ENCODE measurements around the gene STARD4.

STARD4 gene

DNA sequence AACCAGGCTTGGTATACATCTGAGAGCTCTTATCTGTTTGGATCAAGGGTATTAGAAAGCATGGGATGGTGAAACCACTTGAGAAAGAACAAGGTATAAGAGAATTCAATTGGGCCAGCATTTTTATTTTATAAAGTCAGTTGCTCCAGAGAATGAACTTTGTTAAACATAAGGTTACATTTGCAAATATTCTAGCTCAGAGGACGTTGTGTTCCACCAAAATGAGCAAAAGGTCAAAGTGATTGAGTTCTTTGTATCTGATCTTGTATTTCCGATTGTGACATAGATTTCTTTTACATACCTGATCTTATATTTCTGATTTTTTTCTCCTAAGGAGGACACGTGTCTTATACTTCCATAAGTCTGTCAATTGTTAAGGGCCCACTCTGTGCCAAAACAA is 8.6 kb upstream of the STARD4 start:
- no peak for DNase-seq (ENCODE audit: low spot score)

DNA sequence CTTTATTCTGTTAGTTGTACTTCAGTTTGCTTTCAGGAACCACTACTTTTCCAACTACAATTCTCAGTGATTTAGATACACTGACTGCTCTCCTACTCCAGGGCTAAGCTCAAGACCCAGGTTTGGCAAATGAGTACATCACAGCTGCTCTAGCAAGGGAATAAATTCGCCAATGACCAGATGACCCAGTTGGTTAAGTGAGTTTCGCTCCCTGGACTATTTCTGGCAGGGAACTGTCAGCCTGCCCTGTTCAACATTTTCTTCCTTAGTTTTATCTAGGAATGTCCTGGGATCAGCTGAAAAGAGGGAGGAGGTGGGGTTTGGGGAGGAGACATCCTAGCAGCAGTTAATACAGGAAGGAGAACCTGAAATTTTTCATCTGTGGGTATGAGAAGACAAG is 6.4 kb upstream of the STARD4 start:
- DNase-seq (ENCODE audit: low spot score), result no peak

DNA sequence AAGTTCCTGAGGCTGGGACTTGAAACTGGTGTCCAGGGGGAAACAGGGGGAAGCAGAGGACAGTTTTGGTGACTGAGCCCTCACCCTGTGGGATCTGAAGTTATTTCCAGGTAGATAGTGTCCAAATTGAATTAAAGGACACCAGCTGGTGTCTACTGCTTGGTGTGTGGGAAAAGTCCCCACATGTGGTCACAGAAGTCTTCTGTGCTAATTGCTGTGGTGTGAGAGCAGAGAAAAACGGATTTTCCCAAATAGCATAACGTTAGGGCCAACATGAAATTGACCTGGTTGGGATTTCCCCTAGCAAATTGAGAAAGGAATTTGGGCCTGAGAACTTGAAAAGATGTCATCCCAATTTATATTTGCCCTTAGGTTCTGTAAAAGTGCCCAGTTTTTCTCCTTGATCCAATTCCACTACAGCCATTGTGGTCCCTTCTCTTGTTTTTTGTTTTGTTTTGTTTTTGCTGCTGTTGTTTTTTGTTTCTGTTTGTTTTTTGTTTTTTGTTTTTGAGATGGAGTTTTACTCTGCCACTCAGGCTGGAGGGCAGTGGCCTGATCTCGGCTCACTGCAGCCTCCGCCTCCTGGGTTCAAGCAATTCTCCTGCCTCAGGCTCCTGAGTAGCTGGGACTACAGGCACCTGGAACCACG is 5.6 kb upstream of the STARD4 start:
- DNase-seq (ENCODE audit: low spot score), result no peak

DNA sequence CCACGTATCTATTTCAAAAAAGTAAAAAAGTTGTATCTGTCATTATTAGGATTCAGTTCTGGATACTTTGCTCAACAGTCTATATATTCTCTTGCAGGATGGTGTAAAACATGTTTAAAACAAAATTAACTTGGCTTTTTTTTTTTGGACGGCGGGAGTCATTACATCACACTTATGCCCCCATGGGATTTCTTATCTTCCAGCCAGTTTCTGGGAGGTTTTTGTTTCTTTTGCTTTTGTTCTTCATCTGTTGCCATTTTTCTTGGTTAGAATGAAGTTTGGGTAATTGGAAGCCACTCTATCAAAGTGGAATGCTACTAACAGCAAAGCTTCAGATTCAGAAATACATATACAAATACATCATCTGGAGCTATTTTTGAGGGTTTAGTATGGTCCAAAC is 1.8 kb upstream of the STARD4 start:
- DNase-seq (ENCODE audit: low spot score), result no peak

DNA sequence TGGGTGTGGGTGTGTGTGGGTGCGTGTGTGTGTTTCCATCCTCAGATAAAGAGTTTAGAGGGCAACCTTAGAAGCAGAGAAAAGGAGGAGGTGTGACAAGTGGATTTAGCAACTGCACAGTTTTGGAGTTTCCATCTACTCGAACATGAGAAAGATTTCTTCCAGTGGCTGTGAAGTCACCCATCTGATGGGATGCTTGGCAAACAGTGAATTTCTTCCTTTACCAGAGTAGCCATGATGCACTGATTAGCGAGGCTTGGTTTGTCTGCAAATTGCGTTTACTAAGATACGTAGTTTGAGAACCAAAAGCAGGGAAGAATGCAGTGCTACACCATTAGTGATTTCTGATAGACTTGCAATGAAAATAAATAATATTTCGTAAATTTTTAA is 791 bp upstream of the STARD4 start:
- DNase-seq (ENCODE audit: low spot score), result no peak

DNA sequence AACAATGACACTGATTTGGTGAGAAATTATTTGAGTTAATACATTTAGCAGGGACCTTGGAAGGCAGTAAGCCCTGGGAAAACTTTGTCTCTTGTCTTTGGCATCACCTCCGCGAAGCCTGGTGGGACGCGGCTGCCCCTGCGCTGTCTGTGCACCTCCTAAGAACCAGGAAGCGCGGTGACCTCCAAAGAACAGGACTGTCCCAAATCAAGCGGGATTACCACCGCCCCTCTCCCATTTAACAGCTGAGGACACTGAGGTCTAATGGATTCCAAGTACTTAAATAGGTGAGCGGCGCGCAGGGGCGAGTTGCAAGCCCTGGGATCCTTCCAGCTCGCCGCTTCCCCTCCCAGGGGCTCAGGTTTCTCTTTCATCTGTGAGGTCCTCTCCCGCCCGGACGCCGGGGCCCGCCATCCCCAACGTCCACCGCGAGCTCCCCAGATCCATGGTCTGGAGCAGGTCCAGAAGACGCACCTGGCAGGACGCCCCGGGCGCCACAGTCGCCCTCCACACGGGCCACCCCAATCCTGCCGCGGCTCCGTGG is 432 bp downstream of the STARD4 start:
- DNase-seq (ENCODE audit: low spot score), result no peak

DNA sequence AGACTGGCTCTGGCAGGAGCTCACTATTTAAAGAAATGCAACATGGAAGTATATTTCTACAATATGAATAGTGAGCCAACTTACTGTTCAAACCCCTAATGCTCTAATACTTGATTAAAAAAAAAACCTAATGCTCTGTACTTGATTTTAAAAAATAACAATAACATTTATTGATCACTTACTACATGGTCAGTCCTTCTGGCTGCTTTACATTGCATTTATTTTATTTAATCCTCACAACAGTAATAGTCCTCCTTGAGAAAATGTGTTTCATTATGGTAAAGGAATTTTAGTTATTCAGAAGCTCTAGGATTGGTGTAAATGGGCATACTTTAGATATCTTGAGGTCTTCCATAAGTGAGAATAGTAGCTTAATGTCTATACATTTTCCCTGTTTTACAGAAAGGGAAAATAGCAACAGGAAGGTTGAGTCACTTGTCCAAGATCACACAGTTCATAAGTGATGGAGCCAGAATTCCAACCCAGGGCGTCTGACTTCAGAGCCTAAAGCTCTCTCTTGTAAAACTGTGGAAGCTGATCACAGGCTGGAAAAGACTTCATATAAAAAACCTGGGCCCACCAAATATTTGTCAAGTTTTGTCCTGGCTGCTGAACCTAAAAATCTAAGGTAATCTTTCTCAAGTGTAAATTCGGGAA is 1.0 kb downstream of the STARD4 start:
- DNase-seq (ENCODE audit: low spot score), result peak; percentile 15

DNA sequence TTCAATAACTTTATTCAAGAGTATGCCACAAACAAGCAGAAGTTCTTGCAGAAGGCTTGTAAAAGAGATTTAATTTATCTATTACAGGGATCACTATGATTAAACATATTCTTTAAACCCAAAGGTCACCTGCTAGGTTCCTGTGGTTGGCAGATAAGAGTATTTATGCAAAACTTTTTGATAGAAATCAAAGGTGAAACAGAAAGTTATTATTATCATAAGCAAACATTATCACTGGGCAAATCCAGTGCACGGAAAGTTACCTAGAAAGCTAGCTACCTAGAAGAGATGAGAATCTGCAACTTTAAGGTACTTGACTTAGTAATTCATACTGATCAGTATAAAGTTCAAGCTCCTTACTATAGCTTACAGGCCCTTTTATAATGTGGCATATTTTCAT is 3.2 kb downstream of the STARD4 start:
- DNase-seq (ENCODE audit: low spot score), result no peak

DNA sequence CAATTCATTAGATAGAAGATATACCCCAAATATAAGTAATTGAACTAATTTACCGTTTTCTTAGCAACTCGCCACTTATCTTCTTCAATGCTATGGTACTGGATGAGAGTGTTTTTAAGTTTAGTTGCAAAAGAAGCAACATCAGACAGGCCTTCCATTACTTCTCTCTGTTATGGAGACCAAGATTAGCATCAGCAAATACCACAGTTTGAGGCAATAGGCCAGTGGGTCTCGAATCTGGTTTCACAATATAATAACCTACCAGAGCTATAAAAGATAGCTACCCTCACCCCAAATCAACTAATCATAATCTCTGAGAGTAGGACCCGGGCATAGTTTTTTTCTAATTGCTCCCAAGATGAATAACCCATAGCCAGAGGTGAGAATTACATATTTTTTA is 5.1 kb downstream of the STARD4 start:
- DNase-seq (ENCODE audit: low spot score), result no peak

DNA sequence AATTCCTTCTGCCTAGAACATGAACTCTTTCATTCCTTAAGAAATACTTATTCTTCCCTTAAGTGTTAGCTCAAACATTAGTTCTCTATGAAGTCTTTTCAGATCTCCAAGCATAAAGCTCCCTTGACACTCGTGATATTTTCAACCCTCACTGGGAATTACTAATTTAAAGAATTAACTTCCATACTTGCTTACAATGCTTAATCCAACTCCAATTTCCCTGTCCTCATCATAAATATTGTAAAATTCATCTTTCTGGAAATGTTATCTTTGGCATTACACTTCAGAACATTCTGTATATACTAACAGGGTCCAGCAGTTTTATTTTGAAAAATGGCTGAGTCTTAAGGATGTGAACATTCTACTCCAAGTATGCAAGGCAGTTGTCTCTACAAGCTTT is 7.2 kb downstream of the STARD4 start:
- DNase-seq (ENCODE audit: low spot score), result no peak

DNA sequence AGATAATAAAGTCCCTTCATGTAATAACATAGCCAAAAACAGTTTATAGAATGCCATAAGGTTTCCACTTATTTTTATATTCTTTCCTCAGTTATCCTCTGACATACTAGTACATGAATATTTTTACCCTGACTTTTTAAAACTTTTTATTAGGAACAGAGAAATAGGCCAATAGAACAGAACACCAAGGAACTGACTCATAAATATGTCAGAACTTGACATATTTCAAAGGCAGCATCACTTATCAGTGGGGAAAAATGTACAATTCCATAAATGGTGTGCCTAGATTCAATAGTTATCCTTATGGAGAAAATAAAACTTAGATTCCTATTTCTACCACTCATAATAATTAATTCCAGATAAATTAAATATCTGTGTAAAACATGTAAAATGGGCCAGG is 9.4 kb downstream of the STARD4 start:
- DNase-seq (ENCODE audit: low spot score), result no peak

DNA sequence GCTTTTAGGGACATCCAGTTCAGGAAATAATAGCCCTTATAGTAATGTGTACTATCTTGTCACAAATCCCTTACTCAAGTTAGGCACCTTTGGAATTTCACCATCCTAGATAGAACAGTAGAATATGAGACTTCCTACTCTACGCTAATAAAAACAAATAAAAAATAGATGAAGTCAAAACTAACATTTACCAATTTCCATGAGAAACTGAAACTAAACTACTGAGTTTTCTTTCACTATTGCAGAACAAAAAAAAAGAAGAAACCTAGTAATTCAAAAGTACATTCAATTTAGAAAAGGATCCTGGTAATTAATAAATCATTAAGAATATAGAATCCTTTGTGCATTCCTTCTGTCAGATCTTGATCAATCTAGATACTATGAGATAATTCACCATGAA is 14.0 kb downstream of the STARD4 start:
- no peak for DNase-seq (ENCODE audit: low spot score)

DNA sequence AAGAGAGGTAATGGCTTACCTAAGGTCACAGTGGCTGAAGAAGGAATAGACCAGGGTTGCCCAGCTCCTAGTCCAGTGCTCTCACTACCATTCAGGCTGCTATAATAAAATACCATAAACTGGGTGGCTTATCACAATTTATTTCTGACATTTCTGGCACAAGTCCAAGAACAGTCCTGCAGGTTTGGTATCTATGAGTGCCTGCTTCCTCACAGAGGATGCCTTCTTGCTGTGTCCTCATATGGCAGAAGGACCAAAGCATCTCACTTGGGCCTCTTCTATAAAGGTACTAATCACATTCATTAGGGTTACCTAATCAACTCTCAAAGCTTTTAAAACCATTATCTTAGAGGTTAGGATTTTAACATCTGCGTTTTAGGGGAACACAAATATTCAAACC is 17.2 kb downstream of the STARD4 start:
- DNase-seq (ENCODE audit: low spot score), result peak; percentile 68

DNA sequence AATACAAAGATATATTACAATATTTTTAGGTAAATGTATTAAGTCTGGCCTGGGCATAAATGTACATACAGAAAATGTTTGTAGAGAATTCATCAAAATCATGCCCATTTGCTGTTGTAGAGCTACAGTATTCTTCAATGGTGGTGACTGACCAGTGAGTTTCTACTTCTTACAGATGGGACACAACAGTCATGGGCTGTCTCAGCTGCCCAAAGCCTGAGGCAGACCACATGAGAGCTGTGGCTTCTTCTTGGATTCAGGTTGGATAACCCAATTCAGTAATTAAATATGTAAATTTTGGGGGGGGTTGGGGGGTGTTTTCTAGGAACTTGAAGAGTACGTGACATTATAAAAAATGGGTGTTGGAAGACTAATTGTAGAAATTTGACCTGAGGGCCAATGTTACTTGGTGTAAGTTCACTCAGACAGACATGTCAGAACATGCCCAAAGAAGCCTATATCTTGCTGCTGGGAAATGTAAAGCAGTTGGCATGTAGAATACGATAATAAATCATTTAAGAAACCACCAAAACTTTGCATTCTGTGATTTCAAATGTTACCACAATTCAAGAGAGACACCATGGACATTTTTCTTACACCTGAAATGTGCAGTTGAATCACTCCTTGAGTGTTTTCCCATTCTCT is 17.9 kb downstream of the STARD4 start:
- peak; percentile 44 for DNase-seq (ENCODE audit: low spot score)

DNA sequence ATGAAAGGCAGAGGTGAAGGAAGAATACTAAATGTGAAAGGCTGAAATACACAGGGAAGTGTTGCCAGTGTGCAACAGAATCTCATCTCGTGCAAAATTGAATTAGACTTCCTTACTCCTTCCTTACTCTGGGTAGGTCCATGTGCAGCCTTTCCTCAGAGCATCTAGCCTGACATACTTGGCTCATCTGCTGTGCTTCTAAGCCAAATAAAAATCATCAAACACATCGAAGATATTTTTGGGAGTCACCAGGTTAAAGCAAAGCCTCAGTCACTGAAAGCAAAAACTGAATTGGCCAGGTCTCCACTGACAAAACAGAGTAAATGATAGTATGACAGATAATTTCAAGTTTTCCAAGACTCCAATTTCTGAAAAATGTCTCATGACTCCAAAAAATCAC is 19.3 kb downstream of the STARD4 start:
- DNase-seq (ENCODE audit: low spot score), result no peak

DNA sequence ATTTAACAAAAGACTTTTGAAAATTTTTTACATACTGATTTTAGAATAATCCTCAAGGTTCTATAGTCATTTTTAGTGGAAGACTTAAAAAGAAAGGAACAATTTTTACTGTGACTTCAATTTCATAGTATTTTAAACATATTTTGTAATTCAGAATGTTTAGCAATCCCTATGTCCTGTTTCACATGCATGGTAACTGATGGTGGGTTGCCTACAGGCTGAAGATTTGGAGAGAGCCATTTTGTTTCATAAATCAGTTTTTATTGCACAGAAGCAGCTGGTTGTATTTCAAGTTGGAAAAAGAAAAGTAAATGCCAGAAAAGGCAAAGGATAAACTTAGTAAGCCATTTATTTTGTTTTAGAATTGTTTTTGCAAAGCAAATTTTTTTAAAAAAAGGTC is 24.0 kb downstream of the STARD4 start:
- DNase-seq (ENCODE audit: low spot score), result no peak

DNA sequence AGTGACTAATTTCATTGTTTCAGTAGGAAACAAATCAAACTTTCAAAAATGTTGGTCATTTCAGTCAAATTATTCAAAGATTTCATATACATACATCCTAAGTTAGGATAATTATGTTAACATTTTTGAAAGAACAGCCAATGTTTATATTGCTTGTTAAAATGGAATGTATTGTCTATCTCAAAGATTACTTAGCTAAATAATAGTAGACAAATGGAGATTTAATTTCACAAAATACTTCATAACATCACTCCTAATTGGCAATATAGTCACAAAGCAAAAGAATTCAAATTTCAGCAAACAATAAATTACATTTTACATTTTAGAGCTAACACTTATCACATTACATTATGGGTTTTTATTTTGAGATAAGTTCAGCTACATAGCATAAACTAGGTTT is 25.4 kb downstream of the STARD4 start:
- no peak for DNase-seq (ENCODE audit: low spot score)

DNA sequence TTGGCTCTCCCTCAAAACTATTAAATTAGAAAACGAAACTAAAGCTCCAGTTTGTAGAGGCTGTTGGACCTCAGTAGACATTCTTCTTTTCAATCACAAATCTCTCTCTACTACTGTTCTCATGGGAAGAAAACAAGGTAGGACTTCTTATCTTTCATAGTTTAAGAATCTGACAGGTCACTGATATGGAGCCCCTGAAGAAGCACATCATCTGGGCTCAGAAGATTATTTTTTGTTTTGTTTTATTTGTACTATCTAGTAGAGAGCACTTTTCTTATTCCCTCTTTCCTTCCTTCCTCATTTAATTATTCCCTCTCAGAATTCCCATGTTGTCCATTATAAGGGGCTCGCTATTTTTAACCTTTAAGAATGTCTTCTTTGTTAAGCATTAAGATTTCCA is 26.3 kb downstream of the STARD4 start:
- no peak for DNase-seq (ENCODE audit: low spot score)

DNA sequence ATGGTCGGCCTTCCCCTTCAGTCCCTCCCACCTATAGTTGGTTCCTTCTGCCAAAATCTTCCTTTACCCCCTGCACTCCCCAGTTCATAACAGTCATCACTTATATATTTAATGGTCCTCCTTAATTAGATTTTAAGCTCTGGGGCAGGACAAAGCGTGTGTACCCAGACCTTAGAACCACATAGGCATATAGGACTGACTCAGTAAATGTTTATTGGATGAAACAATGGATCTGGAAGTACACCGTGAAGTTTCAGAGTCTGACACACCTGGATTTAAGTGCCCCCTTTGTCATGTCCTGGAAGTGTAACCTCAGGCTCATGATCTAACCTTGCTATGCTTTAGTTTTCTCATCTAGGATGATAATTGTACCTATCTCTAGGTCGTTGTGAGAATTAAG is 32.0 kb downstream of the STARD4 start:
- no peak for DNase-seq (ENCODE audit: low spot score)

DNA sequence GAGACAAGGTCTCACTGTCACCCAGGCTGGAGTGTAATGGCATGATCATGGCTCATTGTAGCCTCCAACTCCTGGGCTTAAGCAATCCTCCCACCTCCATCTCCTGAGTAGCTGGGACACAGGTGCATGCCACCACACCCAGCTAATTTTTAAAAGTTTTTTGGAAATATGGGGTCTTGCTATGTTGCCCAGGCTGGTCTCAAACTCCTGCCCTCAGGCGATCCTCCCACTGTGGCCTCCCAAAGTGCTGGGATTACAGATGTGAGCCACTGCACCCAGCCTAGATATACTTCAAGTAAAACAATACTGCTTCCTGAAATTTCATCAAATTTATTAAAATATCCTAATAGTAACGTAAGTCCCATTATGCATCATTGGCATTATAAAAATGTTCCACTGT is 33.4 kb downstream of the STARD4 start:
- no peak for DNase-seq (ENCODE audit: low spot score)

DNA sequence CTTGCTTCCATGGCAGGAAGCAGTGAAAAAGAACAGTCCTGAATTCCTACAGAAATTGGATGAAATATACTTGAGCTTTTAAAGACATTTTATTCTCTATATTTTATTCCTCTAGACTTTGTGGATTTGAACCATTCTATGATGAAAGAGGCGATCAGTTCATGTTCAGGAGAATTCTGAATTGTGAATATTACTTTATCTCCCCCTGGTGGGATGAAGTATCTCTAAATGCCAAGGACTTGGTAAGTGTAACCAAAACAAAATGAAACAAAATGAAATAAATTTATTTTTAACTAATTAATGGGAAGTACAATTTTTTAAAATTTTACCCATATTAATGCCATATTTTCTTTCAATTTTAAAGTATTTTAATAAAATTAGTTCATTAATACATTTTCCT is 34.1 kb downstream of the STARD4 start:
- DNase-seq (ENCODE audit: low spot score), result no peak

DNA sequence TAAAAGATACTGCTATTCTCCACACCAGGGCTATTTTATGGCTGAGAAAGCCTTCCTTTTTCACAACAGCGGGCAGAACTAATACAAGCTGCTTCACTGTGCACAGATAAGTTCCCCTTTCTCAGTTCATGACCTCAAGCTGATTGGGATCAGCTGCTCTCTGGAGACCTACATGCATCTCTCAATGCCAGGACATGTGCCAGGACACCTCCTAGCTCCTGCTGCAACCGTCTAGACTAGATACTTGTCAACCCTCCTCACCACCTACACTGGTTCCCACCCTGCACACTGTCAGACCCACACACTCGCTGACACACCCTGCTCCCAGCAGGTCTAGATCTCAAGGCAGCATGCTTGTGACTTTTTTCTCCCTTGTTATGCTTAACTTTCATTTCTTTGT is 39.8 kb downstream of the STARD4 start:
- peak; percentile 46 for DNase-seq (ENCODE audit: low spot score)

DNA sequence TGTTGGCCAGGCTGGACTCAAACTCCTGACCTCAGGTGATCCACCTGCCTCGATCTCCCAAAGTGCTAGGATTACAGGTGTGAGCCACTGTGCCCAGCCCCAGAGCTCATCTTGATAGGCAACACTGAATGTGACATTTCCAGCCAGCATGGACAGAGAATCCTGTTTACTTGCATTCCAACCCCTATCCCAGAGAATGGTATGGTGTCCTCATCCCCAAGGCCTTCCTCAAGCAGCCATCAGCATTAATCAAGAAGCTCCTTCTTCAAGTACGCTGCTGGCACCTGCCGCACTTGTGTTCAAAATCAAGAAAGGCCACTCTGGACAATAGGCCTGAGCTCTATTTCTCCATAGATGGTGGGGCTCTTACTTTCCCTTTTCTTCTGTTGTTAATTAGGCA is 40.2 kb downstream of the STARD4 start:
- no peak for DNase-seq (ENCODE audit: low spot score)

DNA sequence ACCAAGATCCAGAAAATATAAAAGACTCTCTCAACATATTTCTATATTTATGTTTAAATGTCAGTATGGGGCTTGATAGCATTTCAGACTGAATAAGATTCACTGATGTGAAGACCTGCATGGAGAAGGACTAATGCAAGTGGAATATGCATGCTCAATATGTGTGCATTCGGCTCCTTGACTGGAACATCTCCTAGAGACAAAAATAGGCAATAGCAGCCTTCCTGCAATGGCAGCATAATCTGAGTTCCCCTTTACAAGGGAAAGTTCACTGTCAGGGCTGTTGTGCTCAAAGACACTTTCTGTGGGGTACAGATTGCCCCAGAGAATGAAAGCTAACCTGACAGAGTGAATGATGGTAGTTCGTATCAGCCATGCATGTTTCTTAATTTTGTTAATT is 42.4 kb downstream of the STARD4 start:
- DNase-seq (ENCODE audit: low spot score), result no peak

Data from hematopoietic multipotent progenitor cell treated with erythropoietin and hydrocortisone succinate and interleukin-3 and kit ligand, for 17 days (in vitro differentiated cells).